Stimulated activated CD4-positive, alpha-beta T cell treated with anti-CD3 and anti-CD28 coated beads, Interleukin-4, amount 100 ng/mL, for 1 hour (primary cell): ENCODE results near the gene GPX7.
"Not testable (repeated sequence)": the region's sequence is repeated elsewhere in the genome, so short reads cannot be mapped to it uniquely, and the experiment has no call there.

Source experiments
- DNase-seq: peaks from one replicate; pipeline ENCODE4 v3.0.0-alpha.2; 2020

GPX7 gene

DNA sequence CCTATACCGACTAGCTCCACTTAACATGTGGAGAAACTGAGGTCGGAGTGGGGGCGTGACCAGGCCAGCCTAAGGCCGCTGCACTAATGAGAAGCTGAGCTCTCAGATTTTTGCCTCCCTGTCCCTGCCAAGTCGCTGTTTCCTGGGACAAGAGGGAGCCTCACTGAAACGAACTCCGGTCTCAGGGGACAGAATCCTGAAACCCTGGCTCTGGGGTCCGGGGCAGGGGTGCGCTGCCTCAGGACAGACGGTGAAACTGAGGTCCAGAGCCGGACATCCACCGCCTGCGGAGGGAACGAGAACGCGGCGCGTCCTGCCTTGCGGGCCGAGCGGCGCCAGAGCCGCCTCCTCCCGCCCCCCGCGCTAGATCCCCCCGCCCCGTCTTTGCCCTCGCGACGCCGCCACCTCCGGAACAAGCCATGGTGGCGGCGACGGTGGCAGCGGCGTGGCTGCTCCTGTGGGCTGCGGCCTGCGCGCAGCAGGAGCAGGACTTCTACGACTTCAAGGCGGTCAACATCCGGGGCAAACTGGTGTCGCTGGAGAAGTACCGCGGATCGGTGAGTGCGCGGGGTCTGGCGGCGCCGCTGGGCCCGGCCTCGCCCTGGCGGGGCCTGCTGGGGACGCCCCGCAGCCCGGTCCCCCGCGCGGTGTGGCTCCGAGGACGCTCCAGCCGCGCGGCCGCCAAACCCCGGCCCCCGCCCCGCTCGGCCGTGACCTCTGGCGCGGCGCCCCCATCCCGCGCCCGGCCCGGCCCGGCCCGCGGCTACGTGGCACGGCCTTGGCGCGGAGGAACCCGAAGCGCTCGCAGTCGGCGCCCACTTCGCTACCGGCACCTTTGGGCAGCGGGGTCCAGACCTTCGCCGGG lies at the start of gene GPX7:
Gene GPX7 (plus strand): TSS at position 381 of the 865 bp plus-strand sequence. CDS start 39 bp downstream, at position 420.
- peak; percentile 59 for DNase-seq

DNA sequence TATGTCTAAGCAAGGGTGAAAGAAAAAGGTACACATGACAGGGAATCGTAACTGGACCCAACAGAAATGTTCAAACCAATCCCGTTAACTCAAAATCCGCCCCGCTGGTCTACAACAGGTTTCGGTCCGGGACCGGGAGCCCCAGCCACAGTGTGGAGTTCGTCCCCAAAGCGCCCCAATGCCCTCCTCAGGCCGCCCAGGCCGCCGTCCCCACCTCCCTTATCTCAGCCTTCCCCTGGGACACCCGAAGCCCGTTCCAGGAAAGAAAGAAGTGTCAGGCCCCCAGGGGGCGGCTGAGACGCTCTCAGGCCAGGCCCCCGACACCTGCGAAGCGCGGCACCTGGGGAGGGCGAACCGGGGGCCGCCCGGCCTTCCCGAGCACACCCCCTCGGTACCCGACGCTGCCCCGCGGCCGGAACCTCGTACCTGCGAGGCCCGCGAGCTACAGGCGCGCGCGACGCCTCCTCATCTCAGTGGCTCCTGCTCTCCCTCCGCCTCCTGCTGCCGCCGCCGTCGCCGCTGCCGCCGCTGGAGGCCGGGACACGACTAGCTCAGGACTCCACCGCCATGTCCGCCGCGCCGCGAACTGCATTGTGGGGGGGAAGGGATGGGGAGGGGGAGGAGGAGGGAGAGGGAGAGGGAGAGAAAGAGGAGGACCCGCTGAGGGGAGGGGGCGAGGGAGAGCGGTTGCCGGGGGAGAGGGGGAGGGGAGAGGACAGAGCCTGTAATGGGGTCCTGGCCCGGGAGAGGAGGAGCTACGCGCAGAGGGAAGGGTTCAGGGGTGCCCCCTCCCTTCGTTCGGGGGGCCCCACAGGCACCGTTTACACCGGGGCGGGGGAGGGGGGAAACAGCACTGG lies 49.4 kb upstream of the GPX7 start, which contains the start of gene TUT4:
Gene TUT4 (minus strand): TSS at position 588 of the 857 bp plus-strand sequence. CDS start 26,812 bp downstream, outside the sequence.
- DNase-seq, result peak; percentile 76

DNA sequence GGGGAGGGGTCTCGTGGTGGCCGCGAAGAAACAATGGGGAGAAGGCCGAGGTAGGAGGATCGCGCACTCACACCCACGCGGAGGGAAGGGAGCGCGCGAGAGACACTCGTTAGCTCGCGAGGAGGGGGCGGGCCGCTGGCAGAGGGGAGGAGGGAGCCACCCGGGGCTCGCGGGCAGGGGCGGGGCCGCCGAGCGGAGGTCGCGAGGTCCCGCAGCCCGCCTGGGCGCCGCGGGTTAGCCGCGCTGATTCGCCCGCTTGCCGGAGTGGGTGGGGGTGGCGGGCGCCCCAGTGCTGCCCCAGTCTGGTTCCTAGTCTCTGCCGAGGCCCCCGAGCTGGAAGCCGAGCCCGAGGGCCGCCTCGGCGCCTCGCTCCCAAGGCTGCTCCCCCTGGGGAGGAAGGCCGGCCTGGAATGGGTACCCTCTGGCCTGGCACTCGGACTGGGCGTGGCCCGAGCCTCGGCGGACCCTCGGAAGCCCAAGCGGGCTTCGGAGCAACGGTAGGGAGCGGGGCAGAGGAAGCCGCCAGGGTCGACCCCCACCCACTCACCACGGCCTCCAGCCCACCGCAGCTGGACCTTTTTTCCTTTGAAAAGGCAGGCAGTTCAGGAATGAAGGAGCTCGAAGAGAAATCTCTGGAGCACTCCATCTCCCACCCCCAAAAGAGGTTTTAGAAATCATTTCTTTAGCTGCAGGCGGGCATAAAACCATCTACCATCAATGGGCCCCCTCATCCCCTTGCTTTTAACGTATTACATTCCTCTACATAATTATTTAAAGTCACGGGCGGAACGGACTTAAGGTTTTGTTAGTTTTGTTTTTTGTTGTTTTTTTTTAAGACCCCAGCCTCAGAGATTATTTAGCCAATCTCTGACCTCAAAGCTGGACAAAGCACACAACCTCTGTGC lies 48.6 kb upstream of the GPX7 start:
- peak; percentile 90 for DNase-seq

- DNase-seq, result no peak
Observed at GRCh38 chr1:52554267-52554640, 47.9 kb upstream of the GPX7 start.

DNA sequence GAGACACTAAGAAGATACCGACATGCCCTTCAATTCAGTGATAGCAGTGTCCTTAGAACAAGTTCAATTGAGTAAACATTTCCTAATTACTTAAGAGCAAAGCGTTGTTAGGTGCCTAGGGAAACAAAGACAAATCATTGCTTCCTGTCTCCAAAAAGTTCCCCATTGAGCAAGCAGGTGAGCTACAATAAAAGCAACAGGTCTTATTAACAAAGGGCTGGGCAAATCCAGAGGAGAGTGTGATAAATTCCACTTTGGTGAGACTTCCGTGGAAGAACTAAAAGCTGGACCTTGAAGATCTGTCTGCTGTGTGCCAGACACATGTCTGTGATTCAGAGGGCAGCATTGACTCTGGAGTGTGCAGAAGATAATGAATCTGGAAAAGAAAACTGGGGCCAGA lies 47.4 kb upstream of the GPX7 start:
- DNase-seq, result no peak

GRCh38 chr1:52556641-52557360 lies 45.4 kb upstream of the GPX7 start:
- no peak for DNase-seq

GRCh38 chr1:52558941-52559340 lies 43.2 kb upstream of the GPX7 start:
- DNase-seq, result no peak

- DNase-seq, result no peak
Observed at GRCh38 chr1:52559875-52560274, 42.3 kb upstream of the GPX7 start.

GRCh38 chr1:52562766-52563165 lies 39.4 kb upstream of the GPX7 start:
- DNase-seq, result no peak

GRCh38 chr1:52567943-52568342 lies 34.2 kb upstream of the GPX7 start:
- DNase-seq, result no peak

- no peak for DNase-seq
Observed at GRCh38 chr1:52569449-52570210, 32.5 kb upstream of the GPX7 start.

DNA sequence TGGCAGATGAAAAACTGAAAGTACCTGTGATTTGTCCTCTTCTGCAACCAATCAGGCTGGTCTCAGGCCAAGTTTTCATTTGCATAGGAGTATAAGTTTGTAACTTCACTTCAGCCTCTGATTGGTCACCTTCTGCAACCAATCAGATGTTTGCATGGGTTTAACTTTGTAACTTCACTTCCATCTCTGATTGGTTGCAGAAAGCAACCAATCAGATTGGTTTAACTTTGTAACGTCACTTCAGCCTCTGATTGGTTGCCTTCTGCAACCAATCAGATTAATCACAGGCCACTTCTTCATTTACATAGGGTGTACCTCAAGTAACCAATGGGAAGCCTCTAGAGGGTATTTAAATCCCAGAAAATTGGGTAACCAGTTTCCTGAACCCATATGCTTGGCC lies 30.4 kb upstream of the GPX7 start:
- no peak for DNase-seq

DNA sequence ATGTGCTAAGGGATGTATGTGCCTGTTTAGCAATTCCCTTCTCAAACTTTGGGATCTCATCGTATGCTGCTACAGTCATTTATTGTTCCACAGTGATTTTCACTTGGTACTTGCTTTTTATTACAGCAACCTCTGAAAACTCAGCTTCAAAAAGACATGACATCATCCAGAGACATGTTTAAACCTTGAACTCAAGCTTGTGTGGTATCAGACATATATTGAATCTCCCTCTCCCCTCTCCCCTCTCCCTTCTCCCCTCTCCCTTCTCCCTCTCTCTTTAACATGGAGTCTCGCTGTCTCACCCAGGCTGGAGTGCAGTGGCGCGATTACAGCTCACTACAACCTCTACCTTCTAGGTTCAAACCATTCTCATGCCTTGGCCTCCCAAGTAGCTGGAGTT lies 29.8 kb upstream of the GPX7 start:
- DNase-seq, result no peak

GRCh38 chr1:52574594-52574993 lies 27.6 kb upstream of the GPX7 start:
- DNase-seq, result no peak

DNA sequence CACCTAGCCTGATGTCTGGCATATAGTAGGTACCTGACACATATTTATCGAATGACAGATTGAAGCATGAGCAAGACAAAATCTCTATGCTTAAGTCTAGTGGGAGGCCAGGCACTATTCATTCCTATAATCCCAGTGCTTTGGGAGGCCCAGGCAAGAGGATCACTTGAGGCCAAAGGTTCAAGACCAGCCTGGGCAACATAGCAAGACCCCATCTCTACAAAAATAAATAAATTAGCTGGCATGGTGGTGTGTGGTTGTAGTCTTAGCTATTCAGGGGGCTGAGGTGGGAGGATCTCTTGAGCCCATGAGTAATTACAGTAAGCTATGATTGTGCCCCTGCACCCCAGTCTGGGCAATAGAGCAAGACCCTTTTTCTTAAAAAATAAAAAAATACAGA lies 26.1 kb upstream of the GPX7 start:
- no peak for DNase-seq

- DNase-seq, result not testable (repeated sequence)
Observed at GRCh38 chr1:52578066-52578465, 24.1 kb upstream of the GPX7 start.

DNA sequence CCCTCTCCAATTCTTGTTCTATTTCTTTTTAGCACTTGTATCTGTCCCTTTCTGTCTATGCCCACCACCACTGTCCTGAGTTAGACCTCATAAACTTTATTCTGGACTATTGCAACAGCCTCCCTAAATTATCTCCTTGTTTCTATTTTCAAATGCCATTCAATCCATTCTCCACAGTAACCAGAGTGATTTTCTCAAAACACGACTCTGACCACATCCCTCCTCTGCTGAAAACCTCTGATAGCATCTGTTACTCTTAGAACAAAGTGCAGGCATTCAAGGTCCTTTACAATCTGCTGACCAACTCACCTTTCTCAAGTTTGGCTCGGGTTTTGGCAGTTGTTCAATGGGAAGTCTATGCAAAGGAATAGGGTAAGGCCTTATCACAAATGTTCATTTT lies 22.8 kb upstream of the GPX7 start:
- no peak for DNase-seq

- no peak for DNase-seq
Observed at GRCh38 chr1:52580283-52580682, 21.9 kb upstream of the GPX7 start.

DNA sequence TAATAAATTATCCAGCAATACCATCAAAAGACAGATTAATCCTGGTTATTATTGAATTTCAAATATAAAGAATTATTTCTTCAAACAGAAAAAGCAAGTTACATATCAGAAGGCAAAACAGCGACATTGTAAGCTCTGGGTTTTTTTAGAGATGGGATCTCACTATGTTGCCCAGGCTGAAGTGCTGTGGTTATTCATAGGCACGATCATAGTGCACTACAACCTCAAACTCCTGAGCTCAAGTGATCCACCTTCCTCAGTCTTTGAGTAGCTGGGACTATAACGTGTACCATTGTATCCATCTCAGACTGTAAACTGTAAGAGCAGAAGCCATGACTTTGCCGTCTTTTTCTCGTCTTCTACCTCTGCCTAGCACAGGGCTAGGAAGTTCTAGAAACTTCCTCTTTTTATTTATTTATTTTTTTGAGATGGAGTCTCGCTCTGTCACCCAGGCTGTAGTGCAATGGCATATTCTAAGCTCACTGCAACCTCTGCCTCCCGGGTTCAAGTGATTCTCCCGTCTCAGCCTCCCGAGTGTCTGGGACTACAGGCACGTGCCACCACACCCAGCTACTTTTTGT lies 20.0 kb upstream of the GPX7 start:
- no peak for DNase-seq

DNA sequence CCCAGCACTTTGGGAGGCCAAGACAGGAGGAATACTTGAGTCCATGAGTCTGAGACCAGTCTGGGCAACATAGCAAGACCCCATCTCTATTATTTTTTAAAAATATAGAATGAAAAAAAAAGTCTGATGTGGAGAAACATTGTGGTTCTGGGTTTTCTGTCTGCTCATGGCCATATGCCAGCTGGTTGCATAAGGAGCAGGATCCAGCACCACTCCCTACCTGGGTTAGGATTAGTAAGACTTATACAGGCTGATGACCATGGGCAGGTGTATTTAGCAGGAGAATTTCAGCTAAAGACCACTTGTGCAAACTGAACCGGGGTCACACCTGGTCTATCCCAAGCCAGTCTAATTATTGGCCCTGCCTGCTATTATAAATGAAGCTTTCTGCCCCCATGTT lies 16.7 kb upstream of the GPX7 start:
- no peak for DNase-seq

DNA sequence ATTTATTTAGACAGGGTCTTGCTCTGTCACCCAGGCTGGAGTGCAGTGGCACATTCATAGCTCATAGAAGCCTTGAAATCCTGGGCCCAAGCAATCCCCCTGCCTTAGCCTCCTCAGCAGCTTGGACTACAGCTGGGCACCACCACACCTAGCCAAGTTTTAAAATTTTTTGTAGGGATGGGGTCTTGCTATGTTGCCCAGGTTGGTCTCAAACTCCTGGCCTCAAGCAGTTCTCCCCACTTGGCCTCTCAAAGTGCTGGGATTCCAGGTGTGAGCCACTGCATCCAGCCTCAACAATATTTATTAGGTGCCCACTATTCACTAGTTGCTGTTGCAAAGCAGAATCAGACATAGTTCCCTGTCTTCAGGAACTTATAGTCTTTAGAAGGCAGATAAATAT lies 14.1 kb upstream of the GPX7 start:
- DNase-seq, result no peak
